NCI-H1048 (cell line): ENCODE results near the gene DHCR24.

Experiments
- DNase-seq: peaks from one replicate; lab custom pipeline; 2025; lab: John Stamatoyannopoulos, UW

The DHCR24 gene

DNA sequence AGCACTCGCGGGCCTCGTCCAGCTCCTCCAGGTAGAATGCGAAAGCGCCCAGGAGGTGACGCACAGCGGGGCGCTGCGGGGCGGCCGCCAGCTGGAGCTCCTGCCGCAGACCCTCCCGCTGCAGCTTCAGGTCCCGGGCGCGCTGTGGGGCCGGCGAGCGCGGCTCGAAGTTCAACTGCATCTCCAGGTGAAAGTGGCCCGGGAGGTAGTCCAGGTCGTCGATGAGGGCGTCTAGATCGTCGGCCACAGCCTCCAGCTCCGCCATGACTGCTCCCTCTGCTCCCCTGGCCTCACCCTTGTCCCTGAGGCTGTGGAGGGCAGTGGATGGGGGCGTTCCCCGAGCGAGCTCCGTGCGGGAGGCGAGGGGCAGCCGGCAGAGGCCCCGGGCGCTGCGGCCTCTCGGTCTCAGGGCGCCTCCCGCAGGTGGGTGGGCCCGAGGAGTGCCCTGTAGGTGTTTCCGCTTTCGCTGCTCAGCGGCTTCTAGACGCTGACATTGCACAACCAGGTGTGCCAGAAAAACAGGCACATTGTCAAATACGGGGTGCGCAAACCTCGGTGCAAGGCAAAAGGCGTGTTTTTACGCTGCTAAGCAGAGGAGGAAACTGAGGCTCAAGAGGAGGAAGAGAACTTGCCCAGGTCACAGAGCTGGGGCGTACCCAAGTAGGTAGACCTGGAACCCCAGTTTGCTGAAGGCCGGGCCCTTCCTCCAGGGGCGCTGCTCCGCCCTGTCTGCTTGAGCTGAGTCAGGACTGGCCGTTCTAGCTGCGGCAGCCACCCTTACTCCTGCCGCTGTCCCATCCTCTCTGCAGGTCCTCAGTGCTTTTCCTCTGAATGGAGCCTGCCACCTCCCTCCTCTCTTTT lies 85.9 kb downstream of the DHCR24 start, which contains the start of gene TTC22:
Gene TTC22 (minus strand): TSS at position 425 of the 861 bp plus-strand sequence. CDS start 160 bp downstream, at position 265.
- DNase-seq: no peak

DNA sequence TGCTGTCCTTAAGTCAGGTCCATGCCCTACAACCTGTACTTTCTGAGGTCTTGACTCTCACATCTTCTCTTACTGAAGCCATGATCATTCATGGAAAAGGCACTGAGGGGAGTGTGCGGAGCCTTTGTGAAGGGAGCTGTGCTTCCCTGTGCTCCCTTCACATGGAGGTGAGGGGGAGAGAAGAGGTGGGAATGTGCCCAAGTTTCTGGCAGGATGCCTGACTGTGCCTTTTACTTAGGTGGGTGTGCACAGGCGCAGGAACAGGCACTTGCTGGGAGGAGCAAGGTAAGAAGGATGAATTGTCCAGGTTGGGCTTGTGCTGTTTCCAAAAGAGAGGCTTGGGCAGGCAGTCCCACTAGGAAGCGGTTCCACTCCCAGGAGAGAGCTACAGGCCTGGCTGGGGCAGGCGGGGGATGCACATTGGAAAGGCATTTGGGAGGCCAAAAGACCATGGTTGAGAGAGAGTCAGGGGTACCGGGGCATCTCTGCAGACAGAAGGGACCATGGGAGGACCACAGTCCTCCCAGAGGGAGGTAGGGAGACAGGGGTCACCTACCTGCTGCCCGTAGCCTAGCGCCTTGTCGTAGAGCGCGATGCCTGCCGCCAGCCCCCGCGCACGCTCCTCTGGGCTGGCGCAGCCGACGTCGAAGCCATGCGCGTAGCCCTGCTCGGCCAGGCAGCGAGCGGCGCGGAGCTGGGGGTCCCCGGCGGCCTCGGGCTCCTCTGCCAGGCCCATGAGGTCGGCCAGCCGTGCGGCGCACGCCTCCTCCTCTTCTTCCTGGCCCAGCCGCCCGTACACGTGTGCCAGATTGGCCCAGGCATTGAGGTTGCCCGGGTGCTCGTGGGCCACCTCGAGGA lies 86.7 kb downstream of the DHCR24 start:
- no peak for DNase-seq
